Activated CD8-positive, alpha-beta memory T cell treated with anti-CD3 and anti-CD28 coated beads, Interleukin-2, amount 50 U/mL, for 48 hours (primary cell): Measurements from ENCODE around the gene MAMSTR.
A peak's percentile ranks its signal among the peaks of the same experiment; 100 is the strongest.
"Not testable (repeated sequence)": the region's sequence is repeated elsewhere in the genome, so short reads cannot be mapped to it uniquely, and the experiment has no call there.

Source experiments
- DNase-seq: peaks from one replicate; pipeline ENCODE4 v3.0.0-alpha.2; 2020

The MAMSTR gene

GRCh38 chr19:48718106-48718505 is 1.4 kb downstream of the MAMSTR start:
- not testable (repeated sequence) for DNase-seq

- no peak for DNase-seq
These were observed 2.8 kb downstream of the MAMSTR start for GRCh38 chr19:48716562-48717291.

GRCh38 chr19:48715681-48716171 is 3.8 kb downstream of the MAMSTR start:
- DNase-seq = no peak

- no peak for DNase-seq
These were observed 4.5 kb downstream of the MAMSTR start for GRCh38 chr19:48714759-48715675.

GRCh38 chr19:48713864-48714755 is 5.4 kb downstream of the MAMSTR start:
- DNase-seq = peak; percentile 96

GRCh38 chr19:48713041-48713863 is 6.3 kb downstream of the MAMSTR start:
- DNase-seq = no peak

- no peak for DNase-seq
These were observed 8.3 kb downstream of the MAMSTR start for GRCh38 chr19:48711106-48711662.

GRCh38 chr19:48708471-48708870 is 11.1 kb downstream of the MAMSTR start:
- DNase-seq = no peak

- DNase-seq = no peak
These were observed 14.1 kb downstream of the MAMSTR start for GRCh38 chr19:48705431-48705830.

GRCh38 chr19:48703316-48703715 is 16.2 kb downstream of the MAMSTR start:
- DNase-seq = no peak

- no peak for DNase-seq
These were observed 16.8 kb downstream of the MAMSTR start for GRCh38 chr19:48702701-48703100.

- DNase-seq = no peak
These were observed 21.5 kb downstream of the MAMSTR start for GRCh38 chr19:48698046-48698445.

- no peak for DNase-seq
These were observed 23.0 kb downstream of the MAMSTR start for GRCh38 chr19:48696353-48697010.

GRCh38 chr19:48695743-48696352 is 23.7 kb downstream of the MAMSTR start, which contains the start of gene FUT2:
FUT2 (plus strand) TSS chr19:48695971; CDS start chr19:48702957, 6,986 bp downstream.
- DNase-seq = no peak

GRCh38 chr19:48693629-48694028 is 25.9 kb downstream of the MAMSTR start:
- DNase-seq = not testable (repeated sequence)

GRCh38 chr19:48689449-48689848 is 30.1 kb downstream of the MAMSTR start:
- no peak for DNase-seq

- DNase-seq = no peak
These were observed 31.7 kb downstream of the MAMSTR start for GRCh38 chr19:48687776-48688175.

- not testable (repeated sequence) for DNase-seq
These were observed 32.9 kb downstream of the MAMSTR start for GRCh38 chr19:48686637-48687036.

- DNase-seq = no peak
These were observed 33.4 kb downstream of the MAMSTR start for GRCh38 chr19:48686088-48686487.

- DNase-seq = no peak
These were observed 33.9 kb downstream of the MAMSTR start for GRCh38 chr19:48685583-48685982.
